Tibial artery (tissue), 4 donors: Measurements from ENCODE around the gene PRND.

Source experiments
- DNase-seq, 2 donors: peaks; one replicate each; pipeline ENCODE4 v3.0.0-alpha.2; 2019
- H3K27ac ChIP-seq, 2 donors: fragments of 200-600 bp; sonication (generic) in 1 of 2; 1 replicate in 1 of 2; 2 replicates in 1 of 2; pipeline ENCODE4 v1.5.1; 2018 to 2019; ENCODE audit warnings: mild to moderate bottlenecking in 1 of 2
- H3K27me3 ChIP-seq, 2 donors: fragments of 200-600 bp; sonication (generic) in 1 of 2; one replicate each; pipeline versions ENCODE4 v1.5.1 to v1.6.0; 2016 to 2019
- H3K36me3 ChIP-seq, 3 donors: fragments of 200-600 bp; sonication (generic) in 2 of 3; one replicate each; pipeline ENCODE4 v1.5.1; 2016 to 2019; ENCODE audit warnings: mild to moderate bottlenecking in 2 of 3
- H3K4me1 ChIP-seq, 4 donors: fragments of 200-600 bp; sonication (generic) in 2 of 4; 1 replicate in 3 of 4; 2 replicates in 1 of 4; pipeline ENCODE4 v1.5.1; 2016 to 2019
- H3K4me3 ChIP-seq, 2 donors: fragments of 200-600 bp; sonication (generic) in 1 of 2; 1 replicate in 1 of 2; 2 replicates in 1 of 2; pipeline ENCODE4 v1.5.1; 2018 to 2019; ENCODE audit warnings: mild to moderate bottlenecking in 2 of 2
- H3K9me3 ChIP-seq, 3 donors: fragments of 200-600 bp; sonication (generic) in 1 of 3; one replicate each; pipeline ENCODE4 v1.5.1; 2016 to 2019
- intact Hi-C: fragments of 100-400 bp; cut with DNase I; formaldehyde crosslinking; loops from one replicate; pipeline ENCODE4 v1.15.0; 2023; ENCODE audit warnings: low total_unique reads
- TF ChIP-seq, protein P1 (sequence below), 2 experiments: fragments of 200-600 bp in 1 of 2; fragments of 450-650 bp in 1 of 2; IDR thresholded peaks; one replicate each; pipeline ENCODE4 v1.5.1; 2017 to 2019; ENCODE audit warnings: antibody characterized with exemption in 2 of 2, mild to moderate bottlenecking in 1 of 2, moderate library complexity in 1 of 2

The PRND gene

DNA sequence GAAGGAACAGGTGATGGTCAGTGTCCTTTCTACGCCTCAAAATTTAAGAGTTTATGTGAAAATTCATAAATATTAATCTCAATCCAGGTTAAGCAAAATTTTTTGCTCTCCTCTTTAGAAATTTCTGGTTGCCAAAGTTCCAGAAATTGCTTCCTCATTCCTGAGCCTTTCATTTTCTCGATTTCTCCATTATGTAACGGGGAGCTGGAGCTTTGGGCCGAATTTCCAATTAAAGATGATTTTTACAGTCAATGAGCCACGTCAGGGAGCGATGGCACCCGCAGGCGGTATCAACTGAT is 35.8 kb upstream of the PRND start:
- Histone ChIP-seq H3K4me3 (peak overlapping the region; percentile 72 to 97), H3K27ac (peak overlapping the region; percentile 86 to 97), H3K27me3 (no peaks in the 10 kb centered on the region), H3K4me1 (peaks cover 0 to 18% (median 4%) of the 10 kb centered on the region in 4 donors), H3K36me3 (no peaks in the 10 kb centered on the region), H3K9me3 (no peaks in the 10 kb centered on the region)
- TF ChIP-seq, protein P1, sequence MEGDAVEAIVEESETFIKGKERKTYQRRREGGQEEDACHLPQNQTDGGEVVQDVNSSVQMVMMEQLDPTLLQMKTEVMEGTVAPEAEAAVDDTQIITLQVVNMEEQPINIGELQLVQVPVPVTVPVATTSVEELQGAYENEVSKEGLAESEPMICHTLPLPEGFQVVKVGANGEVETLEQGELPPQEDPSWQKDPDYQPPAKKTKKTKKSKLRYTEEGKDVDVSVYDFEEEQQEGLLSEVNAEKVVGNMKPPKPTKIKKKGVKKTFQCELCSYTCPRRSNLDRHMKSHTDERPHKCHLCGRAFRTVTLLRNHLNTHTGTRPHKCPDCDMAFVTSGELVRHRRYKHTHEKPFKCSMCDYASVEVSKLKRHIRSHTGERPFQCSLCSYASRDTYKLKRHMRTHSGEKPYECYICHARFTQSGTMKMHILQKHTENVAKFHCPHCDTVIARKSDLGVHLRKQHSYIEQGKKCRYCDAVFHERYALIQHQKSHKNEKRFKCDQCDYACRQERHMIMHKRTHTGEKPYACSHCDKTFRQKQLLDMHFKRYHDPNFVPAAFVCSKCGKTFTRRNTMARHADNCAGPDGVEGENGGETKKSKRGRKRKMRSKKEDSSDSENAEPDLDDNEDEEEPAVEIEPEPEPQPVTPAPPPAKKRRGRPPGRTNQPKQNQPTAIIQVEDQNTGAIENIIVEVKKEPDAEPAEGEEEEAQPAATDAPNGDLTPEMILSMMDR (IDR thresholded peaks at IDR 0.05), result no peak
- intact Hi-C loops, result no loop called here
- no peak for DNase-seq

- no peak for DNase-seq
- TF ChIP-seq, protein P1 (IDR thresholded peaks at IDR 0.05), result no peak
- H3K27ac ChIP-seq, result no peak overlapping the region
- no peak overlapping the region for H3K4me3 ChIP-seq
- no peaks in the 10 kb centered on the region for H3K27me3 ChIP-seq
- H3K36me3 ChIP-seq, result no peaks in the 10 kb centered on the region
- no peaks in the 10 kb centered on the region for H3K9me3 ChIP-seq
- peaks cover 0 to 18% (median 4%) of the 10 kb centered on the region in 4 donors for H3K4me1 ChIP-seq
- intact Hi-C loops, result no loop called here
Observed at GRCh38 chr20:4688305-4688704, 33.4 kb upstream of the PRND start.

- peaks cover 0 to 18% (median 4%) of the 10 kb centered on the region in 4 donors for H3K4me1 ChIP-seq
Observed at GRCh38 chr20:4689220-4689619, 32.5 kb upstream of the PRND start.

DNA sequence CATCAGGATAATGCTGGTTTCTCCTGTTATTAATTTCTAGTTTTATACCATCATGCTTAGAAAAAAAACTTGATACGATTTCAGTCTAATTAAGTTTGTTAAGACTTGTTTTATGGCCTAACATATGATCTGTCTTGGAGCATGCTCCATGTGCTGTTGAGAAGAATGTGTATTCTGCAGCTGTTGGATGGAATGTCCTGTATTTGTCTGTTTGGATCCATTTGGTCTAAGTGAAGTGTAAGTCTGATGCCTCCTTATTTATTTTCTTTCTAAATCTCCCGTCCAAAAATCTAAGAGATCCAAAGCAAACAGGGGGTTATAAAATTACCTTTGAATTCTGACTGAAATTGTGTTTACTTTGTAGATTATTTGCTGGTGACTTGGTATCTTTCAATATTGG is 30.0 kb upstream of the PRND start:
- H3K4me3 ChIP-seq, result no peak overlapping the region
- H3K27ac ChIP-seq, result no peak overlapping the region
- TF ChIP-seq, protein P1 (IDR thresholded peaks at IDR 0.05), result no peak
- intact Hi-C loops, result no loop called here
- no peaks in the 10 kb centered on the region for H3K9me3 ChIP-seq
- no peak for DNase-seq
- no peaks in the 10 kb centered on the region for H3K36me3 ChIP-seq
- H3K4me1 ChIP-seq, result peaks cover 0 to 11% (median 4%) of the 10 kb centered on the region in 4 donors
- no peaks in the 10 kb centered on the region for H3K27me3 ChIP-seq

More at GRCh38 chr20:4689220-4689619, 32.5 kb upstream of the PRND start:
- Histone ChIP-seq H3K27ac (no peak overlapping the region), H3K36me3 (no peaks in the 10 kb centered on the region), H3K4me3 (no peak overlapping the region), H3K27me3 (no peaks in the 10 kb centered on the region), H3K9me3 (no peaks in the 10 kb centered on the region)
- TF ChIP-seq, protein P1 (IDR thresholded peaks at IDR 0.05), result no peak
- intact Hi-C loops, result no loop called here
- no peak for DNase-seq

GRCh38 chr20:4694076-4694475 is 27.6 kb upstream of the PRND start:
- TF ChIP-seq, protein P1 (IDR thresholded peaks at IDR 0.05), result no peak
- no peak overlapping the region for H3K4me3 ChIP-seq
- H3K36me3 ChIP-seq, result peaks cover under 1 to 2% (median 2%) of the 10 kb centered on the region in 3 donors
- H3K4me1 ChIP-seq, result no peaks in the 10 kb centered on the region
- no peaks in the 10 kb centered on the region for H3K27me3 ChIP-seq
- H3K27ac ChIP-seq, result no peak overlapping the region
- H3K9me3 ChIP-seq, result no peaks in the 10 kb centered on the region
- intact Hi-C loops, result no loop called here
- no peak for DNase-seq

- H3K9me3 ChIP-seq, result no peaks in the 10 kb centered on the region
- DNase-seq, result no peak
- H3K27me3 ChIP-seq, result no peaks in the 10 kb centered on the region
- H3K36me3 ChIP-seq, result peaks cover 11 to 25% (median 13%) of the 10 kb centered on the region in 3 donors
- H3K27ac ChIP-seq, result no peak overlapping the region
- no peaks in the 10 kb centered on the region for H3K4me1 ChIP-seq
- TF ChIP-seq, protein P1 (IDR thresholded peaks at IDR 0.05), result no peak
- intact Hi-C loops, result no loop called here
- no peak overlapping the region for H3K4me3 ChIP-seq
Observed at GRCh38 chr20:4697189-4697830, 24.4 kb upstream of the PRND start.
